ENCODE measurements around the gene BCKDHB. TPM values are rescaled to one million over a fixed set of nuclear protein-coding genes. Genes with fewer than 3 reads are reported as not detected.

BCKDHB gene
- total RNA-seq, 1 experiment from 2014 or later = 24.3 TPM

DNA sequence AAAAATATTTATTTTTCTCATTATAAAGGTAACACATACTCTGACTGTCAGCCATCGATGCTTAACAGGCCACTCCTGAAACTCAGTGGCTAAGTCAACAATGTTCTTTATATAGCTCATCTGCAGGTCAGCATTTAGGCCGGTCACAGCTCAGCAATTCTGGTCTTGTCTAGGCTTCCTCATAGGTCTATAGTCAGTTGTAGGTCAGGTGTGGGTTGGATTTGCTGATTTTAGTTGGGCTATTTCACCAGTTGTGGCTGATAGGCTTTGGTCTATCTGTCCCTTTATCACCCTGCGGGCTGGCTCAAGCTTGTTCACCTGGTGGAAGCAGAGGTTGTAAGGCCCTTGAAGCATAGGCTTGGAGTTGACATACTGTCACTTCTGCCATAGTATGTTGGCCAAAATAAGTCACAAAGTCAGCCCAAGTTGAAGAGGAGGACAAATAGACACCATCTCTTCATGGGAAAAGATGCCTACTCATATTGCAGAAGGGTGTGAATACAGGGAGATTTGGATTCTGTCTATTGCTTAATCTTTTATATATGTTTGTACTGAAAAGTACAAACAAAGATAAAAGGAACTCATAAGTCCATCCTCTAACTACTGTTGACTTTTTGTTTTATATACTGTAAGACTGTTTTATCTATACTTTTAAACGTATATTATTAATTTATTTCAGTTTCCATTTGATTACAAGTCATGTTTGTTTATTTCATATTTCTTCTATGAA lies 75.0 kb downstream of the BCKDHB start:
- ATAC-seq = no peak
- no peak for DNase-seq (ENCODE audit: low spot score)
- Mint-ChIP-seq H3K27ac (no peak overlapping the region; the same call in 1 of the 2 replicates), H3K9me3 (no peaks in the 10 kb centered on the region), H3K27me3 (ENCODE audit: low read depth) (no peaks in the 10 kb centered on the region), H3K4me3 (no peak overlapping the region), H3K4me1 (peaks cover 19% of the 10 kb centered on the region), H3K36me3 (no peaks in the 10 kb centered on the region)
- ChIA-PET CTCF (no interaction called here), POLR2A (no interaction called here)
- TF ChIP-seq, protein P1, sequence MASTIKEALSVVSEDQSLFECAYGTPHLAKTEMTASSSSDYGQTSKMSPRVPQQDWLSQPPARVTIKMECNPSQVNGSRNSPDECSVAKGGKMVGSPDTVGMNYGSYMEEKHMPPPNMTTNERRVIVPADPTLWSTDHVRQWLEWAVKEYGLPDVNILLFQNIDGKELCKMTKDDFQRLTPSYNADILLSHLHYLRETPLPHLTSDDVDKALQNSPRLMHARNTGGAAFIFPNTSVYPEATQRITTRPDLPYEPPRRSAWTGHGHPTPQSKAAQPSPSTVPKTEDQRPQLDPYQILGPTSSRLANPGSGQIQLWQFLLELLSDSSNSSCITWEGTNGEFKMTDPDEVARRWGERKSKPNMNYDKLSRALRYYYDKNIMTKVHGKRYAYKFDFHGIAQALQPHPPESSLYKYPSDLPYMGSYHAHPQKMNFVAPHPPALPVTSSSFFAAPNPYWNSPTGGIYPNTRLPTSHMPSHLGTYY (CRISPR knock-in tag; IDR thresholded peaks at IDR 0.05) = no peak
- TF ChIP-seq NFYB (CRISPR knock-in tag; conservative IDR thresholded peaks at IDR 0.05; ENCODE audit: low read depth) = no peak
- TF ChIP-seq, protein P2, sequence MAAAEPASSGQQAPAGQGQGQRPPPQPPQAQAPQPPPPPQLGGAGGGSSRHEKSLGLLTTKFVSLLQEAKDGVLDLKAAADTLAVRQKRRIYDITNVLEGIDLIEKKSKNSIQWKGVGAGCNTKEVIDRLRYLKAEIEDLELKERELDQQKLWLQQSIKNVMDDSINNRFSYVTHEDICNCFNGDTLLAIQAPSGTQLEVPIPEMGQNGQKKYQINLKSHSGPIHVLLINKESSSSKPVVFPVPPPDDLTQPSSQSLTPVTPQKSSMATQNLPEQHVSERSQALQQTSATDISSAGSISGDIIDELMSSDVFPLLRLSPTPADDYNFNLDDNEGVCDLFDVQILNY (CRISPR knock-in tag; IDR thresholded peaks at IDR 0.05) = no peak
- no peak for TF ChIP-seq RELA (CRISPR knock-in tag; IDR thresholded peaks at IDR 0.05; ENCODE audit: borderline replicate concordance)
- TF ChIP-seq, protein P3, sequence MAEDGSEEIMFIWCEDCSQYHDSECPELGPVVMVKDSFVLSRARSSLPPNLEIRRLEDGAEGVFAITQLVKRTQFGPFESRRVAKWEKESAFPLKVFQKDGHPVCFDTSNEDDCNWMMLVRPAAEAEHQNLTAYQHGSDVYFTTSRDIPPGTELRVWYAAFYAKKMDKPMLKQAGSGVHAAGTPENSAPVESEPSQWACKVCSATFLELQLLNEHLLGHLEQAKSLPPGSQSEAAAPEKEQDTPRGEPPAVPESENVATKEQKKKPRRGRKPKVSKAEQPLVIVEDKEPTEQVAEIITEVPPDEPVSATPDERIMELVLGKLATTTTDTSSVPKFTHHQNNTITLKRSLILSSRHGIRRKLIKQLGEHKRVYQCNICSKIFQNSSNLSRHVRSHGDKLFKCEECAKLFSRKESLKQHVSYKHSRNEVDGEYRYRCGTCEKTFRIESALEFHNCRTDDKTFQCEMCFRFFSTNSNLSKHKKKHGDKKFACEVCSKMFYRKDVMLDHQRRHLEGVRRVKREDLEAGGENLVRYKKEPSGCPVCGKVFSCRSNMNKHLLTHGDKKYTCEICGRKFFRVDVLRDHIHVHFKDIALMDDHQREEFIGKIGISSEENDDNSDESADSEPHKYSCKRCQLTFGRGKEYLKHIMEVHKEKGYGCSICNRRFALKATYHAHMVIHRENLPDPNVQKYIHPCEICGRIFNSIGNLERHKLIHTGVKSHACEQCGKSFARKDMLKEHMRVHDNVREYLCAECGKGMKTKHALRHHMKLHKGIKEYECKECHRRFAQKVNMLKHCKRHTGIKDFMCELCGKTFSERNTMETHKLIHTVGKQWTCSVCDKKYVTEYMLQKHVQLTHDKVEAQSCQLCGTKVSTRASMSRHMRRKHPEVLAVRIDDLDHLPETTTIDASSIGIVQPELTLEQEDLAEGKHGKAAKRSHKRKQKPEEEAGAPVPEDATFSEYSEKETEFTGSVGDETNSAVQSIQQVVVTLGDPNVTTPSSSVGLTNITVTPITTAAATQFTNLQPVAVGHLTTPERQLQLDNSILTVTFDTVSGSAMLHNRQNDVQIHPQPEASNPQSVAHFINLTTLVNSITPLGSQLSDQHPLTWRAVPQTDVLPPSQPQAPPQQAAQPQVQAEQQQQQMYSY (CRISPR knock-in tag; IDR thresholded peaks at IDR 0.05) = no peak
- no peak for TF ChIP-seq GRHL2 (CRISPR knock-in tag; IDR thresholded peaks at IDR 0.05; ENCODE audit: insufficient replicate concordance, severe bottlenecking)

DNA sequence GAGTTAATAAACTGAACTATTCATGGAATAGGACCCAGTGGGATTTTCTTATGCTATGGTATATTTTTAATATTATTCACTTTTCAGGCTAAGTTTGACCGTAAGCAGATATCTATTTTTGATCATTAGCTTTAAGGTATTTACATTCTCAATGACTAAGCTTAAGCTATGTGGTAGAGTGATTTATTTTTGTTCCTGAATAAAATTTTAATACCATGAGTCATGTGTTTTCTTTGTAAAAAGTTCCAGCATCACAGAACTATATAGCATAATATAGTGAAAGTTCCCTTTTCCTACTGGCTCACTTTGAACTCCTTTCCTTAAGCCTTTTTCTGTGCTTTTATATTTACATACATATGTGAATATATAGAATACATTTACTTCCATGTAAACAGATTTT lies 75.8 kb downstream of the BCKDHB start:
- DNase-seq (ENCODE audit: low spot score) (no peak), ATAC-seq (no peak)
- ChIA-PET POLR2A (no interaction called here), CTCF (no interaction called here)
- no peaks in the 10 kb centered on the region for H3K36me3 Mint-ChIP-seq
- H3K9me3 Mint-ChIP-seq = no peaks in the 10 kb centered on the region
- no peaks in the 10 kb centered on the region for H3K27me3 Mint-ChIP-seq (ENCODE audit: low read depth)
- H3K4me1 Mint-ChIP-seq = peaks cover 19% of the 10 kb centered on the region
- TF ChIP-seq HMGA2 (CRISPR knock-in tag; IDR thresholded peaks at IDR 0.05) (no peak), ETV6 (CRISPR knock-in tag; IDR thresholded peaks at IDR 0.05) (no peak), CREM (CRISPR knock-in tag; IDR thresholded peaks at IDR 0.05) (no peak), TCF7 (CRISPR knock-in tag; IDR thresholded peaks at IDR 0.05; ENCODE audit: low read depth) (no peak), GABPB1 (CRISPR knock-in tag; IDR thresholded peaks at IDR 0.05) (no peak), TEAD1 (CRISPR knock-in tag; IDR thresholded peaks at IDR 0.05) (no peak), OVOL2 (CRISPR knock-in tag; IDR thresholded peaks at IDR 0.05; ENCODE audit: borderline replicate concordance) (no peak)
- TF ChIP-seq, protein P4, sequence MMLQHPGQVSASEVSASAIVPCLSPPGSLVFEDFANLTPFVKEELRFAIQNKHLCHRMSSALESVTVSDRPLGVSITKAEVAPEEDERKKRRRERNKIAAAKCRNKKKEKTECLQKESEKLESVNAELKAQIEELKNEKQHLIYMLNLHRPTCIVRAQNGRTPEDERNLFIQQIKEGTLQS (CRISPR knock-in tag; conservative IDR thresholded peaks at IDR 0.05) = no peak
- TF ChIP-seq, protein P5, sequence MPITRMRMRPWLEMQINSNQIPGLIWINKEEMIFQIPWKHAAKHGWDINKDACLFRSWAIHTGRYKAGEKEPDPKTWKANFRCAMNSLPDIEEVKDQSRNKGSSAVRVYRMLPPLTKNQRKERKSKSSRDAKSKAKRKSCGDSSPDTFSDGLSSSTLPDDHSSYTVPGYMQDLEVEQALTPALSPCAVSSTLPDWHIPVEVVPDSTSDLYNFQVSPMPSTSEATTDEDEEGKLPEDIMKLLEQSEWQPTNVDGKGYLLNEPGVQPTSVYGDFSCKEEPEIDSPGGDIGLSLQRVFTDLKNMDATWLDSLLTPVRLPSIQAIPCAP (CRISPR knock-in tag; IDR thresholded peaks at IDR 0.05) = no peak
- TF ChIP-seq, protein P6, sequence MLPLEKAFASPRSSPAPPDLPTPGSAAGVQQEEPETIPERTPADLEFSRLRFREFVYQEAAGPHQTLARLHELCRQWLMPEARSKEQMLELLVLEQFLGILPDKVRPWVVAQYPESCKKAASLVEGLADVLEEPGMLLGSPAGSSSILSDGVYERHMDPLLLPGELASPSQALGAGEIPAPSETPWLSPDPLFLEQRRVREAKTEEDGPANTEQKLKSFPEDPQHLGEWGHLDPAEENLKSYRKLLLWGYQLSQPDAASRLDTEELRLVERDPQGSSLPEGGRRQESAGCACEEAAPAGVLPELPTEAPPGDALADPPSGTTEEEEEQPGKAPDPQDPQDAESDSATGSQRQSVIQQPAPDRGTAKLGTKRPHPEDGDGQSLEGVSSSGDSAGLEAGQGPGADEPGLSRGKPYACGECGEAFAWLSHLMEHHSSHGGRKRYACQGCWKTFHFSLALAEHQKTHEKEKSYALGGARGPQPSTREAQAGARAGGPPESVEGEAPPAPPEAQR (CRISPR knock-in tag; IDR thresholded peaks at IDR 0.05) = no peak
- TF ChIP-seq, protein P7, sequence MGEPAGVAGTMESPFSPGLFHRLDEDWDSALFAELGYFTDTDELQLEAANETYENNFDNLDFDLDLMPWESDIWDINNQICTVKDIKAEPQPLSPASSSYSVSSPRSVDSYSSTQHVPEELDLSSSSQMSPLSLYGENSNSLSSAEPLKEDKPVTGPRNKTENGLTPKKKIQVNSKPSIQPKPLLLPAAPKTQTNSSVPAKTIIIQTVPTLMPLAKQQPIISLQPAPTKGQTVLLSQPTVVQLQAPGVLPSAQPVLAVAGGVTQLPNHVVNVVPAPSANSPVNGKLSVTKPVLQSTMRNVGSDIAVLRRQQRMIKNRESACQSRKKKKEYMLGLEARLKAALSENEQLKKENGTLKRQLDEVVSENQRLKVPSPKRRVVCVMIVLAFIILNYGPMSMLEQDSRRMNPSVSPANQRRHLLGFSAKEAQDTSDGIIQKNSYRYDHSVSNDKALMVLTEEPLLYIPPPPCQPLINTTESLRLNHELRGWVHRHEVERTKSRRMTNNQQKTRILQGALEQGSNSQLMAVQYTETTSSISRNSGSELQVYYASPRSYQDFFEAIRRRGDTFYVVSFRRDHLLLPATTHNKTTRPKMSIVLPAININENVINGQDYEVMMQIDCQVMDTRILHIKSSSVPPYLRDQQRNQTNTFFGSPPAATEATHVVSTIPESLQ (CRISPR knock-in tag; IDR thresholded peaks at IDR 0.05) = no peak
- H3K4me3 Mint-ChIP-seq = no peak overlapping the region
- no peak overlapping the region for H3K27ac Mint-ChIP-seq

Measured in WTC11 (cell line).